Measurements from ENCODE around the gene MELK.
"Not testable (repeated sequence)": the region's sequence is repeated elsewhere in the genome, so short reads cannot be mapped to it uniquely, and the experiment has no call there.

Gene MELK

GRCh38 chr9:36572515-36573418 is at the start of gene MELK:
Gene MELK, plus strand, starts transcription at chr9:36572895. Its CDS starts 8,787 bp downstream, at chr9:36581682.
- DNase-seq, result peak; percentile 89

DNA sequence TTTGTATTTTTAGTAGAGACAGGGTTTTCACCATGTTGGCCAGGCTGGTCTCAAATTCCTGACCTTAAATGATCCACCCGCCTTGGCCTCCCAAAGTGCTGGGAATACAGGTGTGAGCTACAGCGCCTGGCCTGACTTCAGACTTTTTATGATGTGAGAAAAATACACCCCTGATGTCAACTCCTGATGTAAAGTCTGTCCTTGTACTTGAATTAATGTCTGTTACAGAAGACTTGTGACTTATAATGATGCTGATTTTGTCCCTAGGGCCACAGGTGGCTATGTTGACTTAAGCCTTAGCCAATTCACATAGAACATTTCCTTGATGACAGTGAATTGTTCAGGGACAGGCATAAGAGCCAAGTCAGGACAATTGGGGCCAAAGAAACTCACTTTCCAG is 42.5 kb upstream of the MELK start:
- DNase-seq, result no peak

GRCh38 chr9:36532353-36532752 is 40.3 kb upstream of the MELK start:
- DNase-seq, result no peak

GRCh38 chr9:36533726-36534125 is 39.0 kb upstream of the MELK start:
- DNase-seq, result not testable (repeated sequence)

DNA sequence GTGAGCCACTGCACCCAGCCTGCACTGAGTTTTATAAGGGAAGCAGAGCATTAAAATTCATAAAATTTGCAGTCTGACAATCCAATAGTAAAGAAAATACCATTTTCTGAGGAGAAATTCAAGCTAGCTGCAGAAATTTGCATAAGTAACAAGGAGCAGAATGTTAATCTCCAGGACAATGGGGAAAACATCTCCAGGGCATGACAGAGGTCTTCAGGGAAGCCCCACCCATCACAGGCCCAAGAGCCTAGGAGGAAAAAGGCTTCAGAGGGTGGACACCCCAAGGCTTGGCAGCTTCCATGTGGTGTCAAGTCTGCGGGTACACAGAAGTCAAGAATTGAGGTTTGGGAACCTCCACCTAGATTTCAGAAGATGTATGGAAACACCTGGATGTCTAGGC is 37.6 kb upstream of the MELK start:
- DNase-seq, result no peak

DNA sequence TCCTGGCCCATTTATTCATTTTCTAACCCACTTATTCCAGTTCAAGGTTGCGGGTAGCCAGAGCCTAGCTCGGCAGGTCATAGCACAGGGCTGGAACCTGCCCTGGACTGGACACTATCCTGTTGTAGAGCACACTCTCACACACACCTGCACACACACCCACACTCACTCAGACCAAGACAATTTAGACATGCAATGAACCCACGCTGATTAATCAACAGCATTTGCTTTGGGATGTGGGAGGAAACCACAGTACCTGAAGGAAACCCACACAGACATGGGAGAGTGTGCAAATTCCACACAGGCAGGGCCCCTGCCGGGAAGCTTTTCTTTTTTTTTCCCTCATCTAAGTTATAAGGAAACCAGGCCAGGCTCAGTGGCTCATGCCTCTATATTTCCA is 34.8 kb upstream of the MELK start:
- no peak for DNase-seq

GRCh38 chr9:36542355-36542754 is 30.3 kb upstream of the MELK start:
- DNase-seq, result no peak

- no peak for DNase-seq
Observed at GRCh38 chr9:36543916-36544315, 28.8 kb upstream of the MELK start.

DNA sequence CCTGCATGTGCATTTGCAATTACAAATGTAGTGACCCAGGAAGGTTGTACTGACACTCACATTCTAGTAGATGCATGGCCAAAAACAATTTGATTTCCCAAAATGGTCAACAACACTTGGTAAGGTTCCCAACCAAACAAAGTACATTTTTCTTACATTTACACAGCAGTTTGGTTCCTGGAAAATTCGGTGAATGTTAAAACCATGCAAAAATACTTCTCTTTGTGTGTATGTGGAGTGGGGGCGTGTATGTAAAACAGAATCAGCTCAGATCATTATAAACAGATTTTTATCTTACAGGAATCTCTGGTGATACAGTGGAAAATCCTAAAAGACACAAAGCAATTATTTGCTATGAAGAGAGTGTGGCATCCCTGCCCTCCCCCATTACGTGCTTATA is 25.1 kb upstream of the MELK start:
- DNase-seq, result no peak

DNA sequence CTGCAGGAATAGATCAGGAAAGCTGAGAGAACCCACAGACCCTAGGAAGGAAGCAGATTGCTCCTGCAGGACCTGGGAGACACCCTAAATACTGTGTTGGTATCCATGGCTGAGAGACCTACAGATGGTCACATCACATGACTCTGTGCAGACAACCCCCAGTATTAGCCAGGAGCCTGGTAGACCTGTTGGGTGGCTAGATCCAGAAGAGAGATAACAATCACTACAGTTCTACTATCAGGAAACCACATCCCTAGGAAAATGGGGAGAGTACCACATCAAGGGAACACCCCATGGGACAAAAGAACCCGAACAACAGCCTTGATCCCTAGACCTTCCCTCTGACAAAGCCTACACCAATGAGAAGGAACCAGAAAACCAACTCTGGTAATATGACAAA is 24.2 kb upstream of the MELK start:
- DNase-seq, result no peak

- DNase-seq, result no peak
Observed at GRCh38 chr9:36550135-36550534, 22.6 kb upstream of the MELK start.

- DNase-seq, result not testable (repeated sequence)
Observed at GRCh38 chr9:36550631-36551098, 22.0 kb upstream of the MELK start.

- DNase-seq, result no peak
Observed at GRCh38 chr9:36551129-36551528, 21.6 kb upstream of the MELK start.

GRCh38 chr9:36551910-36552309 is 20.8 kb upstream of the MELK start:
- DNase-seq, result no peak

DNA sequence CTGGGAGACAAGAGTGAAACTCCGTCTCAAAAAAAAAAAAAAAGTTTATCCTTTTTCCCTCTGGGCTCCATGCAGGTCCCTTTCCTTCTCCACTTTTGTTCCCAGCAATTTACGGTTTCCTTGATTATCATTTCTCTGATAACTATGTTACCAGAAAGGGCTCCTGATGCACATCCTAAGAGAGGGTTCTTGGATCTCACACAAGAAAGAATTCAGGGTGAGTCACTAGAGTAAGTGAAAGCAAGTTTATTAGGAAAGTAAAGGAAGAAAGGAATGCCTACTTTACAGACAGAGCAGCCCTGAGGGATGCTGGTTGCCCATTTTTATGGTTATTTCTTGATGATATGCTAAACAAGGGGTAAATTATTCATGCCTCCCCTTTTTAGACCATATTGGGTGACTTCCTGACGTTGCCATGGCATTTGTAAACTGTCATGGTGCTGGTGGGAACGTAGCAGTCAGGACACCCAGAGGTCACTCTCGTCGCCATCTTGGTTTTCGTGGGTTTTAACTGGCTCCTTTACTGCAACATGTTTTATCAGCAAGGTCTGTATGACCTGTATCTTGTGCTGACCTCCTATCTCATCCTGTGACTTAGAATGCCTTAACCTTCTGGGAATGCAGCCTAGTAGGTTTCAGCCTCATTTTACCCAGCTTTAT is 13.5 kb upstream of the MELK start:
- DNase-seq, result no peak

DNA sequence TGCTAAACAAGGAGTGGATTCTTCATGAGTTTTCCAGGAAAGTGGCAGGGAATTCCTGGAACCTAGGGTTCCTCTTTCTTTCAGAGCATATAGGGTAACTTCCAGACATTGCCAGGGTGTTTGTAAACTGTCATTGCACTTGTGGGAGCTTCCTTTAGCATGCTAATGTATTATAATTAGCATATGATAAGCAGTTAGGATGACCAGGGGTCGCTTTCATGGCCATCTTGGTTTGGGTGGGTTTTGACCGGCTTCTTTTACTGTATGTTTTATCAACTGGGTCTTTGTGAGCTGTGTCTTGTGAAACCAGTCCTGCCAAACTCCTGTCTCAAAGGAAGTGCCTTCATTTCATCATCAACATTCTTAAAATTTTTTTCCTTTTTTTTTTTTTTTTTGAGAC is 11.9 kb upstream of the MELK start:
- no peak for DNase-seq

GRCh38 chr9:36562801-36563200 is 9.9 kb upstream of the MELK start:
- DNase-seq, result not testable (repeated sequence)

- DNase-seq, result no peak
Observed at GRCh38 chr9:36566813-36567221, 5.9 kb upstream of the MELK start.

DNA sequence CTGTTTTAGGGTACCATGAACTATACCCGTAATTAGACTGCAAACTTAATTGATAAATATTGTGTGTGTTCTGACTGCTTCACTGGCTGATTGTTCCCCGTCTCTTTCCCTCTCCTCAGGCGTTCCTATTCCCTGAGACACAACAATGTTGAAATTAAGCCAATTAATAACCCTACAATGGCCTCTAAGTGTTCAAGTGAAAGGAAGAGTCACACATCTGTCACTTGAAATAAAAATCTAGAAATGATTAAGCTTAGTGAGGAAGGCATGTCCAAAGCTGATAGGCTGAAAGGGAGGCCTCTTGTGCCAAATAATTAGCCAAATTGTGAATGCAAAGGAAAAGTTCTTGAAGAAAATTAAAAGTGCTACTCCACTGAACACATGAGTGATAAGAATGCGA is 4.0 kb upstream of the MELK start:
- not testable (repeated sequence) for DNase-seq

- no peak for DNase-seq
Observed at GRCh38 chr9:36571333-36571732, 1.4 kb upstream of the MELK start.

DNA sequence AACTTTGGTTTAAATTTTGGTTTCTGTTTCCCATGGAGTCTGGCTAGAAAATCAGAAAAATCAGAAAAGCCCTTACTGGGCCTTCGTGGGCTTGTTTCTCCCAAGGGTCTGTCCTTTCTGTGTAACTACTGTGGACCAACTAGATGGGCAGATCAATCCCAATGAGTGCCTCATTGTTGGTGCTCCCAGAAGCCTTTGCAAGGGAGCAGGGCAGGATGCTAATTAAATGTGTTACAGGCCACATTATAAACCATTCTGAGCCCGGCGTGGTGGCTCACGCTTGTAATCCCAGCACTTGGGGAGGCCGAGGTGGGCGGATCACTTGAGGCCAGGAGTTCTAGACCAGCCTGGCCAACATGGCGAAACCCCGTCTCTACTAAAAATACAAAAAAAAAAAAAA is 1.4 kb downstream of the MELK start:
- DNase-seq, result not testable (repeated sequence)

DNA sequence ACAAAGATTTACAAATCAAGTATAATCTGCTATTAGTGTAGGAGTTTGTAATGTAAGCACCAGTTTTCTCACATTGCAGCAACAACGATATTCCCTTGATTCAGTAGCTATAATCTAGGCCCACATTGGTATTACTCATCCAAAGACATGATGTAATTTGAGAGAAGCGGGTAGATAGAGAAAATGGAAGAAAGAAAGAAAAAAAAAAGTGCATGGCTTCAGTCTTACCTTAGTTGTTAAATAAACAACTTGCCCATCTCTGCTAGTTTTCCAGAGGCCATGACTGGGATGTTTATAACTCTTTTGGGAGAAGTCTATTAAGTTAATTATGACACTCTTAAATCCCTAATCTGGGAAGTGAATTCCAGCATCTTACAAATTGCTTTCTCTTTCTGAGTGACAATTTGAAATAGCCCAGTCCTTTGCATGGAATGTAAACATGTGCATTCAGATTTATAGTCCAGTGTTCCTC is 2.8 kb downstream of the MELK start:
- no peak for DNase-seq

DNA sequence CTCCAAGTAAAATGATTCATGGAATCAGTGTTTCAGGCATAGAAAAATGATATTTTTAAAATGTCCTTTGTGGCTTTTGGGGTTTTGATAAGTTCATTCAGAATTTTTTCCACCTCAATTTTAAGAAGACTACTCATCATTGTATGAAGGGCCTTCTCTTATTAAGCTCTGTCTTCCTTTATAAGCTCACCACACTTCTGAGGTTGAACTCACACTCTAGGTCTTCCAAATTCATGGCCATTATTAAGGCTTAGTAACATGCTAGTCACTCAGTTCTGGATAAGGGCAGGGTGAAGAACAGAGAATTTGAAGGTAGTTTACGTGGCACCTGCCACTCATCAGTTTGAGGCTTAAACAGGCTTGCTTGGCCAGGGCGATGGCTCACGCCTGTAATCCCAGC is 4.2 kb downstream of the MELK start:
- DNase-seq, result no peak
